ENCODE data around the gene SPOP.

Gene SPOP

DNA sequence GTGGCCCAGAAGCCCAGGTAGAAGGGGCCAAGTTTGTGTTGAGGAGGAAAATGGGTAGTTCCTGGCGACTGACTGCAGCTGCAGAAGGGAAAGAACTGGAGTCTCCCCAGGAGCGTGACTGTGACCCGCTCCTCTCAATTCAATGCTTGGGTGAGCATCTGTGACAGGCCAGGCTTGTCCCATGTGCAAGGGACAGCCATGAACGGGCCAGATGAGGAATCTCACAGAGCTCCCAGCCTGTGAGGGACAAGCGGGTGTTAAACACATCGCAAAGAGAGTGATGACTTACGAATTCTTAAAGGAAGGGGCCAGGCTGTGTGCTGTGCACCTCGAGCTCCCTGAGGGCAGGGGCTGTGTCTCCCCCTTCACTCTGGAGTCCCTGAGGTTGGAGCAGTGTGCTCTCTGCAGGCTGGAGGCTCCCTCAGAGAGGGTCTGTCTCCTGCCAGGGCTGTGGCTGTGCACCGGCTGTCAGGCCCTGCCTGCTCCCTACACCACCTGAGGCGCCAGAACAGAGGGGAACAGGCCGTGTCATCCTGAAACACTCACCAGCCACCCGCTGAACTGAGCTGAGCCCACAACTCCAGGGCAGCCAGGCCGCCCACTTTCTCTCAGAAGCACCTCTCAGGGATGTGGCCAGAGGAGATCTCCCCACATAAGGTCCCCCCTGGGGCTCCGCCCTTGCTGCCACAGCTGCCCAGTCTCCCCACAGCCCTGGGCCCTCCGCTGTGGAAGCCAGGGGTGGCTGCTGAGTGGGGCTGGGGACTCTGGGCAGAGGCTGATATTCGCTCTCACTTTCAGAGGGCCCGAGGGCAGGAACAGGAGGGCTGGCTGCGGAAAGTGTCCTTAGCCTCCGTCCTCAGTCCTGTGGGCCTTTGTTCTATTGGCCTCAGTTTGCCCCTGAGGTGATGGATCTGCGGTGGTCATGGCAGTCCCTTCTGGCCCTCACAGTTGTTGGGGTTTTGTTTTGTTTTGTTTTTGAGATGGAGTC, 127.9 kb downstream of the SPOP start:
- DNase-seq, result no peak

DNA sequence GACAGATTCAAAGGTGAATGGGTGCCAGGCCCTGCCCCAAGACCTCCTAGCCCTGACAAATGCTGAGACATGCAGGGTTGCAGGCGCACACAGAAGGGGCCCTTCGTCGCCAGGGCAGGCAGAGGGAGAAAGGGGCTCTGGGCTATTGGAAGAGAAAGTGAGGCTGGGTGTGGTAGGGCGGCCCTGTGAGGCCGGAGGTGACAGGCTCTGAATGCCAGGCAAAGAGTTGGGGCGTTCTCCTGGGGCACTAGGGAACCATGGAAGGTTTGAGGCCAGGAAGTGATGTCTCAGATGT, 128.6 kb downstream of the SPOP start:
- no peak for DNase-seq
